ENCODE data around the gene EEFSEC. TPM values are rescaled to one million over a fixed set of nuclear protein-coding genes. Genes with fewer than 3 reads are reported as not detected.

The EEFSEC gene
- total and polyA plus RNA-seq, 2 of the 8 experiments (the other 6 are each of a cell fraction or from before 2014, with no cell fraction given): 13.1 to 19.8 TPM

DNA sequence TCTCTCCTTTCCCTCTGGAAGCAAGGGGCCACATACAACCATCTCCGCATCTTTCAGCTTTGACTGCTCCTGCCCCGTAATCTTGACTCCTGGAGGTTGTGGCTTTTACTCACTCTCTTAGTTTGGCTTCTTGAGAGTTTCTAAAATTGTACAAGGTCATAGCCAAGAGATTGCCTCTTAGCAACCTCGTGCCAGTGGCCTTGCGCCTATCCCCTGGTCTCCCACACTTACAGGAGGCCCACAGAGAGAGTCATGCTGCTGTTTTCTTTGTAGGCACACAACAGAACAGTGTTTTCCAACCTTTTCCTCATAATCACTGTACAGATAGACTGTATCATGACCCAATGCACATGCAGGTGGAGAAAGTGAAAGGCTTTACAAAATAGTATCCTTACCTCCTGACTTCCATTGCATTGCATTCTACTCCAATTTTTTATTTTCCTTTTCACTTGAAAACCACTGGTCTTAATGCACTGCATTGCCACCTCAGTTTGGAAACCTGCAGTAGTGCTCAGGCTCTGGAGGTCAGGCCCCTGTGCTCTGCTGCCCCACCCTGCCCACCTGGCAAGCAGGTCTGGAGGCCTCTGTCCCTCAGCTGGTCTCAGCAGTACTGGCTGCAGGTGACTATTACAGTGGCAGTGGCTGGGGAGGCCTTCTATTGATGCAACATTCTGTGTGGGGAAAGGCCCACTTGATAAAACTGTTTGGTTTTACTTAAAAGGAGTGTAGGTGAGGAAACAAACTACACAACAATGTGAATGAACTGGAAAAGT, 157.2 kb downstream of the EEFSEC start:
- Histone ChIP-seq H3K4ac (replicated peaks; ENCODE audit: insufficient read length, low read depth, low read length) (no peak overlapping the region), H2BK15ac (ENCODE audit: low read length) (no peak overlapping the region), H4K8ac (ENCODE audit: extremely low read depth, insufficient read depth, low read length) (no peak overlapping the region), H3K4me2 (ENCODE audit: insufficient read depth in 1 of 2, low read depth in 2 of 2, low read length in 2 of 2) (no peak overlapping the region), H3K36me3 (ENCODE audit: control insufficient read depth in 2 of 4, insufficient read depth in 4 of 4, low read length in 3 of 4) (no peaks in the 10 kb centered on the region), H3K4me3 (ENCODE audit: extremely low read depth in 1 of 4, insufficient read depth in 2 of 4, low read depth in 3 of 4, low read length in 4 of 4) (no peak overlapping the region), H2AK5ac (ENCODE audit: low read depth, low read length) (no peak overlapping the region), H4K5ac (ENCODE audit: insufficient read length, low read depth, low read length) (no peak overlapping the region), H3K18ac (ENCODE audit: extremely low read depth, low read length) (no peak overlapping the region), H2BK12ac (ENCODE audit: low read depth, low read length) (no peak overlapping the region; the same call in 1 of the 2 replicates), H3K23me2 (ENCODE audit: low read depth, low read length) (no peaks in the 10 kb centered on the region), H3K23ac (ENCODE audit: insufficient read length) (no peak overlapping the region), H3K14ac (ENCODE audit: insufficient read length) (no peak overlapping the region), H2BK20ac (ENCODE audit: low read length) (no peak overlapping the region), H4K91ac (replicated peaks; ENCODE audit: insufficient read length, low read length) (no peak overlapping the region), H3K56ac (replicated peaks; ENCODE audit: insufficient read length, low read depth, low read length) (no peak overlapping the region), H3K79me1 (ENCODE audit: low read depth, low read length) (no peaks in the 10 kb centered on the region), H3K4me1 (replicated peaks in 1 of 4; ENCODE audit: control insufficient read depth in 3 of 4, insufficient read depth in 4 of 4, low read length in 3 of 4) (no peaks in the 10 kb centered on the region), H3K79me2 (ENCODE audit: control insufficient read depth in 1 of 2, insufficient read depth in 2 of 2, low read length in 2 of 2) (no peaks in the 10 kb centered on the region), H2BK5ac (ENCODE audit: low read depth, low read length) (no peak overlapping the region), H3K27ac (ENCODE audit: low read depth, low read length) (no peak overlapping the region), H2BK120ac (replicated peaks; ENCODE audit: low read depth, low read length) (no peak overlapping the region), H3K9me3 (ENCODE audit: insufficient read depth in 2 of 2, low read depth in 1 of 2, low read length in 1 of 2) (no peaks in the 10 kb centered on the region), H3K27me3 (replicated peaks in 1 of 4; ENCODE audit: control insufficient read depth in 3 of 4, extremely low read depth in 1 of 4, insufficient read depth in 3 of 4, low read length in 3 of 4) (no peaks in the 10 kb centered on the region), H3K9ac (replicated peaks in 1 of 4; ENCODE audit: extremely low read depth in 1 of 4, low read depth in 3 of 4, low read length in 3 of 4) (no peak overlapping the region), H4K20me1 (replicated peaks in 1 of 2; ENCODE audit: control insufficient read depth in 1 of 2, insufficient read depth in 2 of 2, low read length in 2 of 2) (no peaks in the 10 kb centered on the region), H2AFZ (ENCODE audit: low read length) (no peak overlapping the region)
- FAIRE-seq (no peak), DNase-seq (ENCODE audit: low read depth in 1 of 2, low spot score in 2 of 2) (peak in 1 of 2 experiments; percentile 24)
- ChIA-PET POLR2A (ENCODE audit: partially characterized antibody) (no interaction called here), CTCF (ENCODE audit: partially characterized antibody) (interaction anchor here (1.1 to 5.1 kb wide), 4 partner anchors 11 to 128 kb away, joined by 4 to 21 read pairs (median 13); no protein-coding TSS in a partner anchor)
- 84% methylated on average over 4 of the region's 4 CpGs; no CpG with 5 or more reads in 1 of the 2 experiments for WGBS, 2 experiments (ENCODE audit: extremely low coverage in 1 of 2, insufficient coverage in 1 of 2, insufficient read length in 1 of 2, insufficient replicate concordance in 2 of 2, low coverage in 1 of 2, low lambda C conversion rate in 2 of 2, missing lambda C conversion rate in 1 of 2)
- TF ChIP-seq, protein P1, sequence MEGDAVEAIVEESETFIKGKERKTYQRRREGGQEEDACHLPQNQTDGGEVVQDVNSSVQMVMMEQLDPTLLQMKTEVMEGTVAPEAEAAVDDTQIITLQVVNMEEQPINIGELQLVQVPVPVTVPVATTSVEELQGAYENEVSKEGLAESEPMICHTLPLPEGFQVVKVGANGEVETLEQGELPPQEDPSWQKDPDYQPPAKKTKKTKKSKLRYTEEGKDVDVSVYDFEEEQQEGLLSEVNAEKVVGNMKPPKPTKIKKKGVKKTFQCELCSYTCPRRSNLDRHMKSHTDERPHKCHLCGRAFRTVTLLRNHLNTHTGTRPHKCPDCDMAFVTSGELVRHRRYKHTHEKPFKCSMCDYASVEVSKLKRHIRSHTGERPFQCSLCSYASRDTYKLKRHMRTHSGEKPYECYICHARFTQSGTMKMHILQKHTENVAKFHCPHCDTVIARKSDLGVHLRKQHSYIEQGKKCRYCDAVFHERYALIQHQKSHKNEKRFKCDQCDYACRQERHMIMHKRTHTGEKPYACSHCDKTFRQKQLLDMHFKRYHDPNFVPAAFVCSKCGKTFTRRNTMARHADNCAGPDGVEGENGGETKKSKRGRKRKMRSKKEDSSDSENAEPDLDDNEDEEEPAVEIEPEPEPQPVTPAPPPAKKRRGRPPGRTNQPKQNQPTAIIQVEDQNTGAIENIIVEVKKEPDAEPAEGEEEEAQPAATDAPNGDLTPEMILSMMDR (IDR thresholded peaks at IDR 0.05; ENCODE audit: control extremely low read depth in 1 of 3, insufficient read depth in 1 of 3, low read depth in 1 of 3, low read length in 3 of 3): no peak
- TF ChIP-seq KDM1A (IDR thresholded peaks at IDR 0.05; ENCODE audit: borderline replicate concordance, low read length) (no peak), SIX5 (IDR thresholded peaks at IDR 0.05; ENCODE audit: low read depth, low read length) (no peak), NRF1 (IDR thresholded peaks at IDR 0.05; ENCODE audit: low read depth, low read length) (no peak), MAFK (IDR thresholded peaks at IDR 0.05; ENCODE audit: low read depth, low read length) (no peak), EZH2 (IDR thresholded peaks at IDR 0.05; ENCODE audit: low read depth, low read length, severe bottlenecking) (no peak), RFX5 (IDR thresholded peaks at IDR 0.05; ENCODE audit: borderline replicate concordance, low read depth, low read length) (no peak)
- TF ChIP-seq, protein P2, sequence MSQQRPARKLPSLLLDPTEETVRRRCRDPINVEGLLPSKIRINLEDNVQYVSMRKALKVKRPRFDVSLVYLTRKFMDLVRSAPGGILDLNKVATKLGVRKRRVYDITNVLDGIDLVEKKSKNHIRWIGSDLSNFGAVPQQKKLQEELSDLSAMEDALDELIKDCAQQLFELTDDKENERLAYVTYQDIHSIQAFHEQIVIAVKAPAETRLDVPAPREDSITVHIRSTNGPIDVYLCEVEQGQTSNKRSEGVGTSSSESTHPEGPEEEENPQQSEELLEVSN (IDR thresholded peaks at IDR 0.05): no peak
